ENCODE data around the gene CHSY1. TPM values are rescaled to one million over a fixed set of nuclear protein-coding genes. Genes with fewer than 3 reads are reported as not detected.
A peak's percentile ranks its signal among the peaks of the same experiment; 100 is the strongest.

CHSY1 gene, protein sequence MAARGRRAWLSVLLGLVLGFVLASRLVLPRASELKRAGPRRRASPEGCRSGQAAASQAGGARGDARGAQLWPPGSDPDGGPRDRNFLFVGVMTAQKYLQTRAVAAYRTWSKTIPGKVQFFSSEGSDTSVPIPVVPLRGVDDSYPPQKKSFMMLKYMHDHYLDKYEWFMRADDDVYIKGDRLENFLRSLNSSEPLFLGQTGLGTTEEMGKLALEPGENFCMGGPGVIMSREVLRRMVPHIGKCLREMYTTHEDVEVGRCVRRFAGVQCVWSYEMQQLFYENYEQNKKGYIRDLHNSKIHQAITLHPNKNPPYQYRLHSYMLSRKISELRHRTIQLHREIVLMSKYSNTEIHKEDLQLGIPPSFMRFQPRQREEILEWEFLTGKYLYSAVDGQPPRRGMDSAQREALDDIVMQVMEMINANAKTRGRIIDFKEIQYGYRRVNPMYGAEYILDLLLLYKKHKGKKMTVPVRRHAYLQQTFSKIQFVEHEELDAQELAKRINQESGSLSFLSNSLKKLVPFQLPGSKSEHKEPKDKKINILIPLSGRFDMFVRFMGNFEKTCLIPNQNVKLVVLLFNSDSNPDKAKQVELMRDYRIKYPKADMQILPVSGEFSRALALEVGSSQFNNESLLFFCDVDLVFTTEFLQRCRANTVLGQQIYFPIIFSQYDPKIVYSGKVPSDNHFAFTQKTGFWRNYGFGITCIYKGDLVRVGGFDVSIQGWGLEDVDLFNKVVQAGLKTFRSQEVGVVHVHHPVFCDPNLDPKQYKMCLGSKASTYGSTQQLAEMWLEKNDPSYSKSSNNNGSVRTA
- total RNA-seq (2014; rRNA removed; shearing (Covaris generic)) (29.8 and 31.3 TPM in 2 replicates), polyA plus RNA-seq (2016; fragmentation: Nextera tagmentation; extraction: Ambion mirVana) (4.8 and 5.2 TPM in 2 replicates)

- peaks cover 44% of the 10 kb centered on the region for H3K79me2 ChIP-seq (ENCODE audit: insufficient read depth)
- H3K9me3 ChIP-seq (ENCODE audit: low read depth) = no peaks in the 10 kb centered on the region
- peak; percentile 97 for DNase-seq
- in situ Hi-C loops (cut with MboI) = loop anchor here (10.0 to 25.0 kb wide), 2 partner anchors 167 to 340 kb away; partner anchors contain the start of gene LRRK1
- no peaks in the 10 kb centered on the region for H3K27me3 ChIP-seq (replicated peaks; ENCODE audit: insufficient read depth)
- WGBS, 2 experiments (ENCODE audit: low coverage in 1 of 2, low lambda C conversion rate in 2 of 2, missing lambda C conversion rate in 2 of 2) = 1% methylated on average over 49 to 90 of the region's 108 CpGs
- H3K4me2 ChIP-seq (ENCODE audit: unreplicated experiment) = peak within 1 kb of the TSS; percentile 96
- TF ChIP-seq EZH2phosphoT487 (IDR thresholded peaks at IDR 0.05; ENCODE audit: insufficient read depth, low read depth) (no peak), EZH2 (IDR thresholded peaks at IDR 0.05; ENCODE audit: insufficient read depth, poor library complexity, severe bottlenecking) (no peak)
- H3K27ac ChIP-seq = peak within 1 kb of the TSS; percentile 91
- H3K9ac ChIP-seq = peak within 1 kb of the TSS; percentile 92
- H4K20me1 ChIP-seq (ENCODE audit: insufficient read depth) = no peaks in the 10 kb centered on the region
- peaks cover 20% of the 10 kb centered on the region for H3F3A ChIP-seq (ENCODE audit: insufficient read depth)
- H3K4me1 ChIP-seq (ENCODE audit: insufficient read depth) = peaks cover 24% of the 10 kb centered on the region
- no peaks in the 10 kb centered on the region for H3K36me3 ChIP-seq (ENCODE audit: low read depth)
- no peaks in the 10 kb centered on the region for H3K9me2 ChIP-seq (ENCODE audit: insufficient read depth)
- H2AFZ ChIP-seq = peak within 1 kb of the TSS; percentile 80
- H3K4me3 ChIP-seq = peak within 1 kb of the TSS; percentile 90
These were observed at the start of gene CHSY1 for GRCh38 chr15:101251830-101252820. Gene CHSY1 (minus strand): TSS chr15:101252048. CDS start chr15:101251456, 592 bp downstream.

DNA sequence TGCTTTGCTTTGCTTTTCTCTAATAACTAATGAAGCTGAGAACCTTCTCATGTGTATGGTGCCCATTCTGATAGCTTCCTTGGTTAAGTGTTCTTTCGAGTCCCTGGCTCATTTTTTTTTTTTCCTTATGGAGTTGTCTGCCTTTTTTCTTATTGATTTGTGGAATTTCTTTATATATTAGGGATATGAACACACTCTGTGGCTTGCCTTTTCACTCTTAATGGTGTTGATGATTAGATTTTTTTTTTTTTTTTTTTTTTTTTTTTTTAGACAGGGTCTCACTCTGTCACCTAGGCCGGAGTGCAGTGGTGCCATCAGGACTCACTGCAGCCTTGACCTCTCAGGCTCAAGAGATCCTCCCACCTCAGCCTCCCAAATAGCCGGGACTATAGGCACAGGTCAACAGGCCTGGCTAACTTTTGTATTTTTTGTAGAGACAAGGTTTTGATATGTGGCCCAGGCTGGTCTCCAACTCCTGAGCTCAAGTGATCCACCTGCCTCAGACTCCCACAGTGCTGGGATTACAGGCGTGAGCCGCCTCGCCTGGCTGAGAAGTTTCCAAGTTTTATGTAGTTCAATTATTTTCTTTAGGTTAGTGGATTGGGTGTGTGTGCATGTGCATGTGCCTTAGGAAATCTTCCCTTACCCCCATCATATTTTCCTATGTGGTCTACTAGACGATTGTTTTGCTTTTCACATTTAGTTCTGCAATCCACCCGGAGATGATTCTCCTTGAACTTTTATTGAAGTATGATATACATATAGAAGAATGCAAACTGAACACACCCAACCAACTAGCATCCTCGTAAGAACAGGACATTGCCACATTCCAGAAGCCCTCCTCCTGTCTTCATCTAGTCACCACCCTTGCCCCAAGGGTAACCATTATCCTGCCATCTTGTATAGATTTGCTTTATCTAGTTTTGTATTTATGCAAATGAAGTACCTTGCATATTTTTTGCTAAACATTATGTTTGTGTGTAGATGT, 44.9 kb upstream of the CHSY1 start:
- H3K4me1 ChIP-seq (ENCODE audit: insufficient read depth) = peaks cover 31% of the 10 kb centered on the region
- H4K20me1 ChIP-seq (ENCODE audit: insufficient read depth) = peaks cover 5% of the 10 kb centered on the region; the same call in 1 of the 2 replicates
- TF ChIP-seq EZH2phosphoT487 (IDR thresholded peaks at IDR 0.05; ENCODE audit: insufficient read depth, low read depth) = no peak
- TF ChIP-seq EZH2 (IDR thresholded peaks at IDR 0.05; ENCODE audit: insufficient read depth, poor library complexity, severe bottlenecking) = no peak
- peak overlapping the region; percentile 85 for H2AFZ ChIP-seq
- WGBS, 2 experiments (ENCODE audit: low coverage in 1 of 2, low lambda C conversion rate in 2 of 2, missing lambda C conversion rate in 2 of 2) = 58 to 59% methylated on average over 9 of the region's 9 CpGs
- no peaks in the 10 kb centered on the region for H3K27me3 ChIP-seq (replicated peaks; ENCODE audit: insufficient read depth)
- peak overlapping the region; percentile 92 for H3K4me3 ChIP-seq
- H3K36me3 ChIP-seq (ENCODE audit: low read depth) = 0 out of 2 replicates have a peak, but pooled peaks cover under 1% of the 10 kb centered on the region
- peaks cover 31% of the 10 kb centered on the region for H3F3A ChIP-seq (ENCODE audit: insufficient read depth)
- H3K4me2 ChIP-seq (ENCODE audit: unreplicated experiment) = peak overlapping the region; percentile 76
- H3K9me2 ChIP-seq (ENCODE audit: insufficient read depth) = no peaks in the 10 kb centered on the region
- H3K79me2 ChIP-seq (ENCODE audit: insufficient read depth) = peaks cover 28% of the 10 kb centered on the region
- DNase-seq = peak; percentile 79
- in situ Hi-C loops (cut with MboI) = loop anchor here (5.0 kb wide), 1 partner anchor 346 kb away; no protein-coding TSS in a partner anchor
- H3K9ac ChIP-seq = peak overlapping the region; percentile 88
- H3K27ac ChIP-seq = peak overlapping the region; percentile 85
- H3K9me3 ChIP-seq (ENCODE audit: low read depth) = no peaks in the 10 kb centered on the region

GRCh38 chr15:101295607-101296161, 43.8 kb upstream of the CHSY1 start:
- Histone ChIP-seq H3K36me3 (ENCODE audit: low read depth) (peaks cover 7% of the 10 kb centered on the region; the same call in 1 of the 2 replicates), H3K79me2 (ENCODE audit: insufficient read depth) (peaks cover 38% of the 10 kb centered on the region), H3K9me3 (ENCODE audit: low read depth) (no peaks in the 10 kb centered on the region), H3K27ac (peak overlapping the region; percentile 85), H2AFZ (peak overlapping the region; percentile 85), H3K4me1 (ENCODE audit: insufficient read depth) (peaks cover 31% of the 10 kb centered on the region), H3K27me3 (replicated peaks; ENCODE audit: insufficient read depth) (no peaks in the 10 kb centered on the region), H3F3A (ENCODE audit: insufficient read depth) (peaks cover 31% of the 10 kb centered on the region), H3K9ac (peak overlapping the region; percentile 88), H4K20me1 (ENCODE audit: insufficient read depth) (peaks cover 5% of the 10 kb centered on the region; the same call in 1 of the 2 replicates), H3K4me2 (ENCODE audit: unreplicated experiment) (peak overlapping the region; percentile 76), H3K9me2 (ENCODE audit: insufficient read depth) (no peaks in the 10 kb centered on the region), H3K4me3 (peak overlapping the region; percentile 92)
- DNase-seq = peak; percentile 54
- in situ Hi-C loops (cut with MboI) = loop anchor here (5.0 kb wide), 1 partner anchor 347 kb away; no protein-coding TSS in a partner anchor
- 2% methylated on average over 20 of the region's 20 CpGs for WGBS, 2 experiments (ENCODE audit: low coverage in 1 of 2, low lambda C conversion rate in 2 of 2, missing lambda C conversion rate in 2 of 2)
- TF ChIP-seq EZH2 (IDR thresholded peaks at IDR 0.05; ENCODE audit: insufficient read depth, poor library complexity, severe bottlenecking) = no peak
- no peak for TF ChIP-seq EZH2phosphoT487 (IDR thresholded peaks at IDR 0.05; ENCODE audit: insufficient read depth, low read depth)

Data from GM23248 (cell line).